ENCODE data around the gene UBR3.
"Not testable (repeated sequence)": the region's sequence is repeated elsewhere in the genome, so short reads cannot be mapped to it uniquely, and the experiment has no call there.

The UBR3 gene

DNA sequence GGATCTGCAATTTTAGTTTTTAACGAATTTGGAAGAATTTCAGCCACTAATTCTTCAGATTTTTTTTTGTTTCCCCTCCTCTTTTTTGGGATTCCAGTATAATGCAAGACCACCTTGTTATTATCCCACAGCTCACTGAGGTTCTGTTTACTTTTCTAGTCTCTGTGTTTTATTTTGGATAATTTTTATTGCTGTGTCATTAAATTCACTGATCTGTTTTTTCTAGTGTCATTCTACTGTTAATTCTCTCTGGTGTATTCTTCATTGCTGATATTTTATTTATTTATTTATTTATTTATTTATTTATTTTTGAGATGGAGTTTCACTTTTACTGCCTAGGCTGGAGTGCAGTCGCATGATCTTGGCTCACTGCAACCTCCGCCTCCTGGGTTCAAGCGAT lies 32.2 kb downstream of the UBR3 start:
- H3K79me2 ChIP-seq (ENCODE audit: low read length): peaks cover 25% of the 10 kb centered on the region; the same call in 1 of the 2 replicates
- no peak for TF ChIP-seq EZH2phosphoT487 (IDR thresholded peaks at IDR 0.05; ENCODE audit: low read depth)
- TF ChIP-seq, protein P1, sequence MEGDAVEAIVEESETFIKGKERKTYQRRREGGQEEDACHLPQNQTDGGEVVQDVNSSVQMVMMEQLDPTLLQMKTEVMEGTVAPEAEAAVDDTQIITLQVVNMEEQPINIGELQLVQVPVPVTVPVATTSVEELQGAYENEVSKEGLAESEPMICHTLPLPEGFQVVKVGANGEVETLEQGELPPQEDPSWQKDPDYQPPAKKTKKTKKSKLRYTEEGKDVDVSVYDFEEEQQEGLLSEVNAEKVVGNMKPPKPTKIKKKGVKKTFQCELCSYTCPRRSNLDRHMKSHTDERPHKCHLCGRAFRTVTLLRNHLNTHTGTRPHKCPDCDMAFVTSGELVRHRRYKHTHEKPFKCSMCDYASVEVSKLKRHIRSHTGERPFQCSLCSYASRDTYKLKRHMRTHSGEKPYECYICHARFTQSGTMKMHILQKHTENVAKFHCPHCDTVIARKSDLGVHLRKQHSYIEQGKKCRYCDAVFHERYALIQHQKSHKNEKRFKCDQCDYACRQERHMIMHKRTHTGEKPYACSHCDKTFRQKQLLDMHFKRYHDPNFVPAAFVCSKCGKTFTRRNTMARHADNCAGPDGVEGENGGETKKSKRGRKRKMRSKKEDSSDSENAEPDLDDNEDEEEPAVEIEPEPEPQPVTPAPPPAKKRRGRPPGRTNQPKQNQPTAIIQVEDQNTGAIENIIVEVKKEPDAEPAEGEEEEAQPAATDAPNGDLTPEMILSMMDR (IDR thresholded peaks at IDR 0.05; ENCODE audit: low read depth, low read length): no peak

DNA sequence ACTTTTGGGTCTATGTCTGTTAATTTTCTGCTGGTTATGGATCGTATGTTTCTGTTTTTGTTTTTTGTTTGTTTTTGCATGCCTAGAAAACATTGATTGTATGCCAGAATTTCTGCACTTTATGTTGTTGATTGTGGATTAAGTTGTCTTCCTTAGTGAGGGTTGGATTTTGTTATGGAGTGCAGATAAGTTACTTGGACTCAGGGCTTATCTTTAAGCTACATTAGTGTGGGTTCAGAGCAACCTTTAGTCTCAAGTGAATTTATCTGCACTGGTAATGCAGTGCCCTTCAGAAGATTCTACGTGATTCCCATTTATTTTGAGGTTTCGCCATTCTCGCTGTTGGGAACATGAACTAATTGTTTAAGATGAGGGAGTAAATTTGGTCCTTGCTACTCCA lies 32.9 kb downstream of the UBR3 start:
- Histone ChIP-seq H3K9ac (ENCODE audit: low read length) (no peak overlapping the region), H3K79me2 (ENCODE audit: low read length) (peaks cover 25% of the 10 kb centered on the region; the same call in 1 of the 2 replicates), H3K36me3 (replicated peaks; ENCODE audit: low read depth, low read length) (no peaks in the 10 kb centered on the region), H3K4me1 (ENCODE audit: low read length) (no peaks in the 10 kb centered on the region), H3K9me3 (ENCODE audit: insufficient read depth, low read length) (no peaks in the 10 kb centered on the region), H3K27ac (ENCODE audit: low read length) (no peak overlapping the region), H2AFZ (ENCODE audit: low read depth, low read length) (no peak overlapping the region), H3K4me2 (ENCODE audit: low read length) (no peak overlapping the region), H3K4me3 (ENCODE audit: low read length) (no peak overlapping the region), H4K20me1 (ENCODE audit: insufficient read depth, low read length) (0 out of 2 replicates have a peak, but pooled peaks cover 3% of the 10 kb centered on the region), H3K27me3 (ENCODE audit: low read depth, low read length) (no peaks in the 10 kb centered on the region)
- no peak for TF ChIP-seq EZH2phosphoT487 (IDR thresholded peaks at IDR 0.05; ENCODE audit: low read depth)
- TF ChIP-seq, protein P1 (IDR thresholded peaks at IDR 0.05; ENCODE audit: low read depth, low read length): no peak

More for the DNA sequence above, 32.2 kb downstream of the UBR3 start:
- no peaks in the 10 kb centered on the region for H3K4me1 ChIP-seq (ENCODE audit: low read length)
- H3K9me3 ChIP-seq (ENCODE audit: insufficient read depth, low read length): no peaks in the 10 kb centered on the region
- H2AFZ ChIP-seq (ENCODE audit: low read depth, low read length): no peak overlapping the region
- no peaks in the 10 kb centered on the region for H3K27me3 ChIP-seq (ENCODE audit: low read depth, low read length)
- 0 out of 2 replicates have a peak, but pooled peaks cover 3% of the 10 kb centered on the region for H4K20me1 ChIP-seq (ENCODE audit: insufficient read depth, low read length)
- no peak overlapping the region for H3K9ac ChIP-seq (ENCODE audit: low read length)
- no peak overlapping the region for H3K27ac ChIP-seq (ENCODE audit: low read length)
- H3K4me3 ChIP-seq (ENCODE audit: low read length): no peak overlapping the region
- H3K36me3 ChIP-seq (replicated peaks; ENCODE audit: low read depth, low read length): no peaks in the 10 kb centered on the region
- no peak overlapping the region for H3K4me2 ChIP-seq (ENCODE audit: low read length)

GRCh38 chr2:169862816-169863215 lies 35.6 kb downstream of the UBR3 start:
- TF ChIP-seq, protein P1 (IDR thresholded peaks at IDR 0.05; ENCODE audit: low read depth, low read length): no peak
- no peak for TF ChIP-seq EZH2phosphoT487 (IDR thresholded peaks at IDR 0.05; ENCODE audit: low read depth)
- Histone ChIP-seq H2AFZ (ENCODE audit: low read depth, low read length) (no peak overlapping the region), H3K9ac (ENCODE audit: low read length) (no peak overlapping the region), H3K4me1 (ENCODE audit: low read length) (no peaks in the 10 kb centered on the region), H3K79me2 (ENCODE audit: low read length) (peaks cover 25% of the 10 kb centered on the region; the same call in 1 of the 2 replicates), H3K9me3 (ENCODE audit: insufficient read depth, low read length) (no peaks in the 10 kb centered on the region), H3K36me3 (replicated peaks; ENCODE audit: low read depth, low read length) (no peaks in the 10 kb centered on the region), H3K4me3 (ENCODE audit: low read length) (no peak overlapping the region), H3K27me3 (ENCODE audit: low read depth, low read length) (no peaks in the 10 kb centered on the region), H4K20me1 (ENCODE audit: insufficient read depth, low read length) (0 out of 2 replicates have a peak, but pooled peaks cover 3% of the 10 kb centered on the region), H3K27ac (ENCODE audit: low read length) (no peak overlapping the region), H3K4me2 (ENCODE audit: low read length) (no peak overlapping the region)

- H4K20me1 ChIP-seq (ENCODE audit: insufficient read depth, low read length): 0 out of 2 replicates have a peak, but pooled peaks cover 3% of the 10 kb centered on the region
- no peak overlapping the region for H3K9ac ChIP-seq (ENCODE audit: low read length)
- H2AFZ ChIP-seq (ENCODE audit: low read depth, low read length): no peak overlapping the region
- no peaks in the 10 kb centered on the region for H3K4me1 ChIP-seq (ENCODE audit: low read length)
- no peak overlapping the region for H3K27ac ChIP-seq (ENCODE audit: low read length)
- peaks cover 17% of the 10 kb centered on the region; the same call in 1 of the 2 replicates for H3K79me2 ChIP-seq (ENCODE audit: low read length)
- no peaks in the 10 kb centered on the region for H3K27me3 ChIP-seq (ENCODE audit: low read depth, low read length)
- no peak overlapping the region for H3K4me2 ChIP-seq (ENCODE audit: low read length)
- no peak overlapping the region for H3K4me3 ChIP-seq (ENCODE audit: low read length)
- no peaks in the 10 kb centered on the region for H3K36me3 ChIP-seq (replicated peaks; ENCODE audit: low read depth, low read length)
- no peak for TF ChIP-seq EZH2phosphoT487 (IDR thresholded peaks at IDR 0.05; ENCODE audit: low read depth)
- TF ChIP-seq, protein P1 (IDR thresholded peaks at IDR 0.05; ENCODE audit: low read depth, low read length): no peak
- no peaks in the 10 kb centered on the region for H3K9me3 ChIP-seq (ENCODE audit: insufficient read depth, low read length)
Measured at GRCh38 chr2:169865492-169865891, 38.2 kb downstream of the UBR3 start.

- H3K27ac ChIP-seq (ENCODE audit: low read length); H3K9ac ChIP-seq (ENCODE audit: low read length); H3K27me3 ChIP-seq (ENCODE audit: low read depth, low read length); H3K4me2 ChIP-seq (ENCODE audit: low read length); H3K9me3 ChIP-seq (ENCODE audit: insufficient read depth, low read length); H4K20me1 ChIP-seq (ENCODE audit: insufficient read depth, low read length); H3K36me3 ChIP-seq (replicated peaks; ENCODE audit: low read depth, low read length); H3K4me3 ChIP-seq (ENCODE audit: low read length); H2AFZ ChIP-seq (ENCODE audit: low read depth, low read length); H3K4me1 ChIP-seq (ENCODE audit: low read length): not testable (repeated sequence)
- peaks cover 14% of the 10 kb centered on the region; the same call in 1 of the 2 replicates for H3K79me2 ChIP-seq (ENCODE audit: low read length)
Measured at GRCh38 chr2:169866230-169866629, 39.0 kb downstream of the UBR3 start.

Measured in OCI-LY3 (cell line).